HG02642 (cell line): ENCODE data around the gene MTMR1.

Source experiments
- ATAC-seq: cut with Tn5 transposase; IDR thresholded peaks from one replicate; pipeline ENCODE4 v1.9.1; 2021; ENCODE audit warnings: mild to moderate bottlenecking; ENCODE audit not compliant: unreplicated experiment, poor library complexity

Gene MTMR1

DNA sequence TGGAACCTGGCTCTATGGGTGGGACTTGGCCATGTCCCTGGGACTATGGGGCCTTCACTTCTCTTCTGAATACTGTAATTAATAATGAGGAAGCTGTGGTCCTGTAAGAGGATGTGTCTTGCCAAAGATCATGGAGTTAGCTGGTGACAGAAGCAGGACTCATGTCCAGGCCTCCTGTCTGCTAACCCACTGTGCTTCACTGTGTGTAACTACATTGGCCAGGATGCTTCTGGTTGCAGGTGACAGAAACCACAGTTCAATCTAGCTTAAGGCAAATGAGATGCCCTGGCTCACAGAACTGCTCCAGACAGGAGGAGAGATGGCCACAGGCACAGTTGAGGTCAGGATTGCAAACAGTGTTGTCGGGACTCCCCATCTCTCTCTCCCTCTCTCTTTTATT, 3.1 kb downstream of the MTMR1 start:
- no peak for ATAC-seq

- no peak for ATAC-seq
Measured at GRCh38 chrX:150696866-150697265, 3.7 kb downstream of the MTMR1 start.

DNA sequence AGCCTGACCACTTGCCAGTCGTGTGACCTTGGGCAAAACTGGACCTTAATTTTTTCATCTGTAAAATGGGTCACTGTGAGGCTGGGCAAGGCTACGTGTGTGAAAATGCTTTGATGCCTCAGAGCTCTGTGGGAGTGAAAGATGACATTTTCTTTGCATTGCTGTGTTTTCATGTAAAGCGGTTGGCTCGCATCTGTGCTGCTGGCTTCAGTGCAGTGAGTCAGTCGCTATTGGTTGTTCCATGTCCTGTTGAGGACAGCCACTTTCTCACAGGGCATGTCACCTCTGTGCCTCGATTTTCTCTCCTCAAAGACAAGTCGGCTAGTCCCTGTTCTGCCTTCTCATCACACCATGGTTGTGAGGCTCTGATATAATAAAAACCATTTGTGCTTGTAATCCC, 4.4 kb downstream of the MTMR1 start:
- no peak for ATAC-seq

GRCh38 chrX:150698981-150699380, 5.8 kb downstream of the MTMR1 start:
- ATAC-seq, result no peak

DNA sequence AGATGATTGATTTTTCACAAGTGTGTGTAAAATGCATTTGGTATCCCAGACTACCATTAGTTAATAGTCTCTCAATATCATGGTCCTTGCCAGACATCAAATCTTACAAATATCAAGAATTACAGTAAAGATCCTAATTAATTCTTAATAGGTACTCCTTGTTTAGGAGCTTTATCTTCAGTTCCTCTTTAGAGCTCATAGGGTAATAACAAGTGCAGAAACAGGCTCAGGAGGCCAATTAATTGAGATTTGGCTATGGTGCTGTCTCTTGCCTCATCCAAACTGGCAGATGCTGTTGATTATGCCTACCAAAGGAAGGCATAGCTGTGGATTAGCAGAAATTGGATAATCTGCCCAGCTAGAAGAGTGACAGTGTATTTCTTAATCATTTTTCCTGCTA, 6.9 kb downstream of the MTMR1 start:
- no peak for ATAC-seq

GRCh38 chrX:150701377-150701776, 8.2 kb downstream of the MTMR1 start:
- ATAC-seq, result no peak

- no peak for ATAC-seq
Measured at GRCh38 chrX:150702966-150703694, 9.9 kb downstream of the MTMR1 start.

DNA sequence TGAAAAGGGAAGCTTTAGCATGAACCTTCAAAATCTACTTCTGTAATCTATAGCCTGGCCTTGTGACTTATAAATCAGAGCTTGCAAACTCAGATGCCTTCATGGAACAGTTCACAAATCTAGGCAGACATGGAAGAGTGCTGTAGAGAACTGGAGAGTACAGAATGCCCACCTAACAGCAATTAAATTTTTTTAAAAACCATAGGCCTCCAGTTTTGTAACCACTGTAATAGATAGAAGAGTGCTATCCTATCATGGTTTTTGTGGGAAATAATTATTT, 10.4 kb downstream of the MTMR1 start:
- no peak for ATAC-seq

GRCh38 chrX:150704030-150704613, 10.9 kb downstream of the MTMR1 start:
- no peak for ATAC-seq

GRCh38 chrX:150712619-150713018, 19.4 kb downstream of the MTMR1 start:
- no peak for ATAC-seq

GRCh38 chrX:150715184-150715583, 22.0 kb downstream of the MTMR1 start:
- no peak for ATAC-seq

DNA sequence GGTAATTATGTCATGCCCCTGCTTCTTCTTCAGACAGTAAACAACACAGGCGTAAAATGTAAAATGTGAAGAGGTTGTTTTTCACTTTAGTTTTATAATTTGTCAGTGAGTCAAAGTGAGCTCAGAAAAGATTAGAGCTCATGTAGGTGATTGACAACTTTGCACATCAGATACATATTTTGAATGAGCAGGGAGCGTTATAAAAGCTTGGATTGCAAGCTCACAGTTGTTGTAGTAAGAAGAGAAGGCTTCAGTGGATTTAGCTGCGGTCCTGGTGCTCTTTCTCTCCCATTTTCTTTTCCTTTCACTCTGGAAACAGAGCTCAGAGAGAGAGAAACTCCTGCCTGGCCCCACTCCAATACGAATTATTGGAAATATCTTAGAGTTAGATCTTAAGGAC, 26.4 kb downstream of the MTMR1 start:
- ATAC-seq, result no peak

GRCh38 chrX:150729956-150730355, 36.8 kb downstream of the MTMR1 start:
- ATAC-seq, result no peak

- ATAC-seq, result no peak
Measured at GRCh38 chrX:150730719-150731118, 37.5 kb downstream of the MTMR1 start.

DNA sequence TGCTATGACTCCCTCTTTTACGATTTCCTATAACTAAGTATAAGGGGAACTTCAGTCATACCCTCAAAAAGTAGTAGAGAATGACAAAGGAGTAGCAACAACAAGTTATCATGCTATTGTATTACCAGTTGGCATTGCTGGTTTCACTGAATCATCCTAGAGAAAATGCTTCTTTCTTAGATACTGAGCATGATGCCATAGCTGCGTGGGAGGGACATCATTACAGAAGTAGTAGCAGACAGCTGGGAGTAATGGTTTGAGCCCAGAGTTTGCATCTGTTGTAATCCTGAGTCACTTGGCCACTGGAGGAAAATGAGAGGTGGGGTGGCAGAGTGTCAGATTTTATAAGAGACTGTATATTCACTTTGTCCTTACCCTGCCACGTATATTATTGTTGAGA, 38.6 kb downstream of the MTMR1 start:
- no peak for ATAC-seq

DNA sequence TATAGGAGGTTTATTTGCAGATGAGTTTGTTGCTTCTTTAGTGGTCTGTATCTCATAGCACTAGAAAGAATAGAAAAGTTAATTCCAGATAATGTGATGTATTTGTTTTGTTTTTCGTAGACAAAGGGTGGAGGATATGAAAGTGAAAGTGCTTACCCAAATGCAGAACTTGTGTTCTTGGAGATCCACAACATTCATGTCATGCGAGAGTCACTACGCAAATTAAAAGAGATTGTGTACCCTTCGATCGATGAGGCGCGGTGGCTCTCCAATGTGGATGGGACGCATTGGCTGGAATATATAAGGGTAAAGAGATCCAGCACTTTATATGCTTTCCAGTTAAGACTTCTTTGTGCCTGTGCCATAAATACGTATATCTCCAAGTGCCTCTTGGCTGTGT, 43.3 kb downstream of the MTMR1 start:
- ATAC-seq, result no peak

DNA sequence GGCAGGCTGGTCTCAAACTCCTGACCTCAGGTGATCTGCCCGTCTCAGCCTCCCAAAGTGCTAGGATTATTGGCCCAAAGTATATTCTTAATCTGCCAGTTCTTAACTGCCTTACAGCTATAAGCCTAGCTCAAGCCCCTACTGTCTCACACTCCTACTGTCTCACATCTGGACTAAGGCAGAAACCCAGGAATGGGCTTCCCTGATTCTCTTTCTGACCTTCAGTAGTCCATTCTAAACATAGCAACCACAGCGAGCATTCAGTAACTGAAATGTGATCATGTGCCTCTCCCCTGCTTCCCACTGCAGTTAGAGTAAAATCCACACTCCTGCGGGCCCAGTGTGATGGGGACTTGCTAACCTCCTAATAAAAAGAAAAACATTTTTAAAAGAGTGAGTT, 58.9 kb downstream of the MTMR1 start:
- no peak for ATAC-seq

GRCh38 chrX:150753357-150753756, 60.2 kb downstream of the MTMR1 start:
- no peak for ATAC-seq

- no peak for ATAC-seq
Measured at GRCh38 chrX:150753968-150754367, 60.8 kb downstream of the MTMR1 start.

DNA sequence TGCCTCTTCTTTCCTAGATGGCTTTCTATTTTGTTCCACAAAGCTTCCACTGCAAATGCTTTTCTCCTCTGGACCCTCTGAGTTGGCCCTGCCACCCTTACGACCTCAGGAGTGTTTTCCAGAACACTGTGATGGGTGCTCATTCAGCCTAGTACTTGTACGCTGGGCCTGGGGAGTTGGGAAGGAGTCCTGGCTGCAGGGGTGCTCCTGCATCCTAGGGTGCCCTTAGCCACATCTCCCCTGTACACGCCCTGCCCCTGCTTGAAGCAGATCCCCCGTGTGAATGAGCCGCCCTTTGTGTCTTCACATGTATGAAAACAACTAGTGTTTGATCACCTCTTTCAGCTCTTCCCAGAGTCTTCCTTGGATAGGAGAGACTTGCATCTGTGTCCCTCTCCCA, 64.2 kb downstream of the MTMR1 start:
- no peak for ATAC-seq

GRCh38 chrX:150759568-150760416, 66.6 kb downstream of the MTMR1 start:
- ATAC-seq, result no peak
